Small intestine (tissue), 7 donors: ENCODE results near the gene TUBGCP6. TPM values are rescaled to one million over a fixed set of nuclear protein-coding genes. Genes with fewer than 3 reads are reported as not detected.
"Not testable (repeated sequence)": the region's sequence is repeated elsewhere in the genome, so short reads cannot be mapped to it uniquely, and the experiment has no call there.

Experiments used
- DNase-seq, 2 donors: peaks; one replicate each; pipeline versions ENCODE4 v3.0.0 to v3.0.0-alpha.2; 2013
- FAIRE-seq: peaks from 2 replicates; lab custom pipeline; 2012; peaks lifted over from hg19 to GRCh38; lab: Jason Lieb, UNC
- H3K27ac ChIP-seq, 3 donors: one replicate each; pipeline ENCODE4 v1.5.1; 2013; ENCODE audit warnings: low read length in 2 of 3, mild to moderate bottlenecking in 2 of 3, control low read depth in 1 of 3, inconsistent platforms in 1 of 3, low read depth in 1 of 3, moderate library complexity in 1 of 3
- H3K27me3 ChIP-seq, 3 donors: one replicate each; pipeline ENCODE4 v1.6.1; 2013; ENCODE audit warnings: low read length in 3 of 3, inconsistent platforms in 1 of 3; ENCODE audit not compliant: control insufficient read depth in 3 of 3, insufficient read depth in 3 of 3
- H3K36me3 ChIP-seq, 3 donors: one replicate each; pipeline ENCODE4 v1.6.1; 2013; ENCODE audit warnings: low read length in 3 of 3, inconsistent platforms in 1 of 3, low read depth in 1 of 3, mild to moderate bottlenecking in 1 of 3, moderate library complexity in 1 of 3; ENCODE audit not compliant: control insufficient read depth in 3 of 3, insufficient read depth in 2 of 3
- H3K4me1 ChIP-seq, 3 donors: one replicate each; pipeline ENCODE4 v1.6.1; 2013; ENCODE audit warnings: low read length in 2 of 3, inconsistent platforms in 1 of 3, low read depth in 1 of 3, mild to moderate bottlenecking in 1 of 3, moderate library complexity in 1 of 3; ENCODE audit not compliant: control insufficient read depth in 3 of 3, insufficient read depth in 2 of 3
- H3K4me3 ChIP-seq, 3 donors: one replicate each; pipeline ENCODE4 v1.5.1; 2013; ENCODE audit warnings: low read length in 3 of 3, control low read depth in 1 of 3, inconsistent platforms in 1 of 3, low read depth in 1 of 3, mild to moderate bottlenecking in 1 of 3, moderate library complexity in 1 of 3
- H3K9me3 ChIP-seq, 2 donors: one replicate each; pipeline ENCODE4 v1.6.1; 2013; ENCODE audit warnings: low read depth in 1 of 2, low read length in 1 of 2; ENCODE audit not compliant: control insufficient read depth in 2 of 2, insufficient read depth in 1 of 2
- WGBS, 3 donors: extraction: QIAGEN DNeasy Blood & Tissue Kit; methylation state at CpG; one replicate each; pipeline ENCODE4 v1.1.7; 2013; 5-methylcytosine and 5-hydroxymethylcytosine counted together
- polyA plus RNA-seq, 4 donors: library from polyadenylated mRNA; stranded (reverse) in 3 of 4; unstranded in 1 of 4; fragments of 200-250 nt in 3 of 4; fragments of 120-200 nt in 1 of 4; gene quantifications; one replicate each; pipeline versions ENCODE4 v1.2.1 to v1.2.3, GENCODE V29; 2013
- donor health status: healthy with polysubstance abuse.
- donor health status: control.
- donor health status: control.
- donor health status: Bipolar disorder and iron deficiency.
- donor health status: healthy.

The TUBGCP6 gene
- polyA plus RNA-seq, 4 donors: 23.0 to 55.5 (median 39.7) TPM

- 61 to 76% (median 67%) methylated on average over 9 of the region's 9 CpGs for whole genome bisulfite sequencing, 3 donors
- H3K4me3 ChIP-seq, H3K9me3 ChIP-seq, H3K4me1 ChIP-seq, FAIRE-seq, H3K27me3 ChIP-seq: not testable (repeated sequence)
- Histone ChIP-seq H3K27ac (peak overlapping the region in 1 of 3 donors; percentile 61), H3K36me3 (peaks cover 0 to 58% (median 8%) of the 10 kb centered on the region in 3 donors)
- peak in 1 of 2 donors; percentile 64 for DNase-seq
Observed at GRCh38 chr22:50204998-50205397, 39.8 kb downstream of the TUBGCP6 start.

DNA sequence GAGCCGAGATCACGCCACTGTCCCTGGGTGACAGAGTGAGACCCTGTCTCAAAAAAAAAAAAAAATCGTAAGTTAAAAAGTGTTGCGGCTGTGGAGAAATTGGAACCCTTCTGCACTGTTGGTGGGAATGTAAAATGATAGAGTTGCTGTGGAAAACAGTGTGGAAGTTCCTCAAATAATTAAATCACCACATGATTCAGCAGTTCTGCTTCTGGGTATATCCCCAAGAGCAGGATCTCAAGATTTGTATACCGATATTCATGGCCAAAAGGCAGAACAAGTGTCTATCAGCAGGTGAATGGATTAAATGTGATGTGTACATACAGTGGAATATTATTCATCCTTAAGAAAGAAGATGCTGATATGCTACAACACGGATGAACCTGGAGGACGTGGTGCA is 40.3 kb downstream of the TUBGCP6 start:
- FAIRE-seq: no peak
- no peak for DNase-seq
- Histone ChIP-seq H3K27me3 (no peaks in the 10 kb centered on the region), H3K4me1 (peaks cover 0 to 11% (median 5%) of the 10 kb centered on the region in 3 donors), H3K9me3 (no peaks in the 10 kb centered on the region), H3K4me3 (no peak overlapping the region), H3K27ac (peak overlapping the region in 1 of 3 donors; percentile 61), H3K36me3 (peaks cover 0 to 57% (median 8%) of the 10 kb centered on the region in 3 donors)
- WGBS, 3 donors: 81 to 94% (median 85%) methylated on average over 7 of the region's 7 CpGs

- Histone ChIP-seq H3K9me3 (no peaks in the 10 kb centered on the region), H3K27me3 (no peaks in the 10 kb centered on the region), H3K4me1 (peaks cover 0 to 12% (median 5%) of the 10 kb centered on the region in 3 donors), H3K27ac (no peak overlapping the region), H3K4me3 (no peak overlapping the region), H3K36me3 (peaks cover 4 to 57% (median 6%) of the 10 kb centered on the region in 3 donors)
- no peak for DNase-seq
- FAIRE-seq: no peak
- 97 to 100% (median 98%) methylated on average over 1 of the region's 1 CpG for WGBS, 3 donors
Observed at GRCh38 chr22:50203288-50203687, 41.5 kb downstream of the TUBGCP6 start.

DNA sequence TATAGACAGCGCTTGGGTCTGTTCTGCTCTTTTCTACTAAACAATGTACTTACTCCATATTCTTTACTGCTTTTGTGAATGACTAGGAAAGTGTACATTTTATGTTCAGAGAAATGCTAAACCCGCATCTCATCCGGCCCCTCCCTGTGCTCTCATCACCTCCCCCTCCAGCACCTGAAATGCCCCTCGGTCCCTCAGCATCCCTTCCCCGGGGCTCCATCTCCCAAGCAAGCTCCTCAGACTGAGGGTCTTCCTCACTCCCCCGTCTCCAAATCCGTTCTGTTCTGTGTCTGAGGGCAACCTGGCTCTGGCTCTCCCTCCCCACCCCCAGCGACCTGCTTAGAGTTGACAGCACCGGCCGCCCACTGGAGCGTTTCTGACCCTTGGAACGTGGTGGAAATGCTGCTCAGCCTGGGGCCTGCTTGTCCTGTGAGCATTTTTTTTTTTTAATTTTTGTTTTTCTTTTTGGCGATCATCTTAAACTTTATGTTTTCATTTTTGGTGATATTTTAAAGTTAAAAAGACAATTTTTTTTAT is 42.6 kb downstream of the TUBGCP6 start:
- FAIRE-seq (no peak), DNase-seq (peak in 1 of 2 donors; percentile 68)
- peak overlapping the region in 1 of 3 donors; percentile 18 for H3K27ac ChIP-seq
- peaks cover 4 to 57% (median 5%) of the 10 kb centered on the region in 3 donors for H3K36me3 ChIP-seq
- H3K4me1 ChIP-seq: peaks cover 0 to 12% (median 5%) of the 10 kb centered on the region in 3 donors
- 15 to 48% (median 44%) methylated on average over 13 of the region's 13 CpGs for WGBS, 3 donors
- peak overlapping the region; percentile 69 to 93 (median 70) for H3K4me3 ChIP-seq
- no peaks in the 10 kb centered on the region for H3K27me3 ChIP-seq
- H3K9me3 ChIP-seq: no peaks in the 10 kb centered on the region

GRCh38 chr22:50201191-50202129 is 43.4 kb downstream of the TUBGCP6 start:
- DNase-seq: peak; percentile 72 to 74

GRCh38 chr22:50200461-50201190 is 44.2 kb downstream of the TUBGCP6 start, which contains the start of gene SELENOO:
TSS of gene SELENOO (plus strand) at chr22:50201011. CDS start at chr22:50201037, 26 bp downstream.
- no peaks in the 10 kb centered on the region for H3K9me3 ChIP-seq
- H3K4me1 ChIP-seq: peaks cover 0 to 12% (median 5%) of the 10 kb centered on the region in 3 donors
- 0% methylated on average over 47 to 105 of the region's 105 CpGs for WGBS, 3 donors
- no peak for FAIRE-seq
- peak within 1 kb of the TSS; percentile 58 to 82 (median 75) for H3K27ac ChIP-seq
- peaks cover 3 to 55% (median 6%) of the 10 kb centered on the region in 3 donors for H3K36me3 ChIP-seq
- peak; percentile 87 to 94 for DNase-seq
- H3K27me3 ChIP-seq: no peaks in the 10 kb centered on the region
- peak within 1 kb of the TSS; percentile 69 to 93 (median 70) for H3K4me3 ChIP-seq

More at GRCh38 chr22:50201191-50202129, 43.4 kb downstream of the TUBGCP6 start:
- Histone ChIP-seq H3K36me3 (peaks cover 3 to 55% (median 4%) of the 10 kb centered on the region in 3 donors), H3K4me3 (peak overlapping the region; percentile 69 to 93 (median 70)), H3K27ac (peak overlapping the region; percentile 58 to 82 (median 75)), H3K9me3 (no peaks in the 10 kb centered on the region), H3K27me3 (no peaks in the 10 kb centered on the region), H3K4me1 (peaks cover 0 to 12% (median 5%) of the 10 kb centered on the region in 3 donors)
- WGBS, 3 donors: 1 to 3% (median 2%) methylated on average over 48 to 115 of the region's 115 CpGs
- FAIRE-seq: no peak

- H3K4me1 ChIP-seq: peaks cover 0 to 12% (median 4%) of the 10 kb centered on the region in 3 donors
- no peaks in the 10 kb centered on the region for H3K27me3 ChIP-seq
- H3K4me3 ChIP-seq: peak overlapping the region; percentile 37 to 93 (median 70)
- no peaks in the 10 kb centered on the region for H3K9me3 ChIP-seq
- H3K27ac ChIP-seq: peak overlapping the region; percentile 0 to 64 (median 45)
- FAIRE-seq (no peak), DNase-seq (no peak)
- H3K36me3 ChIP-seq: peaks cover 4 to 54% (median 6%) of the 10 kb centered on the region in 3 donors
- 10 to 31% (median 15%) methylated on average over 29 to 34 of the region's 34 CpGs for WGBS, 3 donors
Observed at GRCh38 chr22:50199829-50200460, 44.9 kb downstream of the TUBGCP6 start.
